GM12865 (cell line): ENCODE results near the gene DNMT1.

ENCODE experiments used
- DNase-seq: peaks from one replicate; pipeline ENCODE4 v3.0.0; 2010; ENCODE audit warnings: low read depth
- H3K4me3 ChIP-seq: 2 replicates; pipeline ENCODE4 v1.5.1; 2011; ENCODE audit warnings: mild to moderate bottlenecking, low read depth, low read length, control low read depth
- CTCF ChIP-seq: IDR thresholded peaks from 2 replicates; pipeline ENCODE4 v1.5.1; 2011; ENCODE audit warnings: low read length, control low read depth, low read depth, inconsistent platforms; ENCODE audit not compliant: insufficient read depth; ENCODE audit errors: missing control alignments

DNMT1 gene

GRCh38 chr19:10193790-10194499 is 808 bp downstream of the DNMT1 start:
- DNase-seq: peak; percentile 24
- peak overlapping the region; percentile 86 for H3K4me3 ChIP-seq
- no peak for TF ChIP-seq CTCF

GRCh38 chr19:10192922-10193321 is 1.8 kb downstream of the DNMT1 start:
- H3K4me3 ChIP-seq: peak overlapping the region; percentile 86
- DNase-seq: no peak
- no peak for TF ChIP-seq CTCF

GRCh38 chr19:10191347-10191746 is 3.4 kb downstream of the DNMT1 start:
- H3K4me3 ChIP-seq: no peak overlapping the region
- DNase-seq: no peak
- no peak for TF ChIP-seq CTCF

- DNase-seq: no peak
- H3K4me3 ChIP-seq: no peak overlapping the region
- no peak for TF ChIP-seq CTCF
Measured at GRCh38 chr19:10190026-10190425, 4.7 kb downstream of the DNMT1 start.

- no peak for TF ChIP-seq CTCF
- no peak for DNase-seq
- no peak overlapping the region for H3K4me3 ChIP-seq
Measured at GRCh38 chr19:10189616-10190015, 5.1 kb downstream of the DNMT1 start.

GRCh38 chr19:10187315-10187714 is 7.4 kb downstream of the DNMT1 start:
- no peak overlapping the region for H3K4me3 ChIP-seq
- no peak for TF ChIP-seq CTCF
- DNase-seq: no peak

GRCh38 chr19:10184636-10185035 is 10.1 kb downstream of the DNMT1 start:
- H3K4me3 ChIP-seq: no peak overlapping the region
- DNase-seq: no peak
- no peak for TF ChIP-seq CTCF
